GM19452 (cell line): ENCODE data around the gene LARGE2.

Experiments used
- ATAC-seq: cut with Tn5 transposase; IDR thresholded peaks from one replicate; pipeline ENCODE4 v1.9.1; 2021; ENCODE audit not compliant: unreplicated experiment

LARGE2 gene

DNA sequence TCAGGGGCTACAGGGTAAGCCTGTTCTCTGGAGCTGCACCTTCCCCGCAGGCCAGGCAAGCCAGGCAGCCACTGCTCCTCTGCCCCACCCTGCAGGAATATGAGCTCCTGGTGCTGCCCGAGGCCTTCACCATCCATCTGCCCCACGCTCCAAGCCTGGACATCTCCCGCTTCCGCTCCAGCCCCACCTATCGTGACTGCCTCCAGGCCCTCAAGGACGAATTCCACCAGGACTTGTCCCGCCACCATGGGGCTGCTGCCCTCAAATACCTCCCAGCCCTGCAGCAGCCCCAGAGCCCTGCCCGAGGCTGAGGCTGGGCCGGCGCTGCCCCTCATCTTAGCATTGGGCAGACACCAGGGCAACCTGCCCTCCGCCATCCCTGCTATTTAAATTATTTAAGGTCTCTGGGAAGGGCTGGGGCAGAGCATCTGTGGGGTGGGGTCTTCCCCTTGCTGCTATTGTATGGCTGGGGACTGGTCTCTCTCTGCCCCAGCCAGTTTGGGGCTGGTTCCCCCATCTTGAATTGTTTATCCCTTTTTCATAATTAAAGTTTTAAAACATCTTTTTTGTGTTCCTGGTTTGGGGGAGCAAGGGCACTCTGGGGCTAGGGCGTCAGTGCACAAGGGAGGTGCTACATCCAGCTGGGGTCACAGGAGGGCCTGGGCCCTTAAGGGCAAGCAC is 6.2 kb downstream of the LARGE2 start:
- no peak for ATAC-seq

DNA sequence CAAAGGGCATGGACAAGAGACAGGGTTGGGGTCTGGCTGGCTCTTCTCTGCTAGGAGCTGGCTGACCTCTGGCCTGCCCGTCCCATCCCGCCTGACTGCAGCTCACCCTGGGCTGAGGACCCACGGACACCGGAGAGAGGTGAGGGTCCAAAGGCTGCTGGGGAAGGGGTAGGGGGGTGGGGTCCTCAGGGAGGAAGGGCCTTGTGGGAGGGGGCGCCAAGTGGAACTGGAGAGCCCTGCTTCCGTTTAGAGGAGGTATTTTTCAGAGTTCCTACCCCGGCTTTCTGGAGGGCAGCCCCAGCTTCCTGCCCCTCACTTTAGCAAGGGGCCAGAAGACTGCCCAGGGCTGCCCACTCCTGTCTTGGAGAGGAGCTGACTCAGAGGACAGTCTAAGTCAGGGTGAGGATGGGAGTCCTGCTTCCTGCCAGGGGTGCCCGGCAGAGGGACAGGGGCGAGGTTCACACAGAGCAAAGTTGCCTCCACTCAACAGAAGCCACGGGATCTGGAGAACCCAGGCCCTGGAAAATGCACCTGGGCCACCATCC is 7.1 kb downstream of the LARGE2 start:
- ATAC-seq: no peak

DNA sequence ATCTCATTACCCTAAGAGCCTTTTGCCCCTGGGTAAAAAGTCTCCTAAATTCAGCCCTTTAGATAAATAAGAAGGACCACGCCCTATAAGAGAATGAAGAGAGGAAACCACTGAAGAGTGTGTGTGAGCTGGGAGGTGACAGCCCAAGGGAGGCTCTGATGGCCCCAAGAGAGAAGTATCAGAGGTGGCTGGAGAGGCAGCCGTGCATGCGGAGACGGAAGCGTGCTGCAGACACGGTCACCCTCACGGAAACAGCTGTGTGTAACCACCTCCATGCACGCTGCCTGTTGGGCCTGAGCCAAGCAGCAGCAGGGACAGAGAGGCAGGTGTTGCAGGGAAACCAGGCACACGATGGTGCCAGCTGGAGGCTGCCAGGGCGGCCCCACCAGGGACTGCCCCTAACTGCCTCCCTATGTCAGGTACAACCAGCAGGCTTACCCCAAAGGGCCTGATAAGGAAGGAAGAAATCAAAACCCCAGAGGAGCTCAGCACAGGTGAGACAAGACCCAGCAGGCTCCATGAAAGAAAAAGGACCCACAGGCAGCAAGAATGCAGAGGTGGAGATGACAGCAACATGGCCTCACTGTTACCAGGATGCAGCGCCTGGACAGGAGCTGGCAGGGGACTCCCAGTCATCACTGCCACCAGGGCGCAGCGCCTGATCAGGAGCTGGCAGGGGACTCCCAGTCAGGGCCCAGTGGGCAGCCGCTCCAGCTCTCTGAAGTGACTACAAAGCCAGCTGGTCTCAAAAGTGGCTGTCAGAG is 7.8 kb downstream of the LARGE2 start:
- peak; percentile 96 for ATAC-seq

DNA sequence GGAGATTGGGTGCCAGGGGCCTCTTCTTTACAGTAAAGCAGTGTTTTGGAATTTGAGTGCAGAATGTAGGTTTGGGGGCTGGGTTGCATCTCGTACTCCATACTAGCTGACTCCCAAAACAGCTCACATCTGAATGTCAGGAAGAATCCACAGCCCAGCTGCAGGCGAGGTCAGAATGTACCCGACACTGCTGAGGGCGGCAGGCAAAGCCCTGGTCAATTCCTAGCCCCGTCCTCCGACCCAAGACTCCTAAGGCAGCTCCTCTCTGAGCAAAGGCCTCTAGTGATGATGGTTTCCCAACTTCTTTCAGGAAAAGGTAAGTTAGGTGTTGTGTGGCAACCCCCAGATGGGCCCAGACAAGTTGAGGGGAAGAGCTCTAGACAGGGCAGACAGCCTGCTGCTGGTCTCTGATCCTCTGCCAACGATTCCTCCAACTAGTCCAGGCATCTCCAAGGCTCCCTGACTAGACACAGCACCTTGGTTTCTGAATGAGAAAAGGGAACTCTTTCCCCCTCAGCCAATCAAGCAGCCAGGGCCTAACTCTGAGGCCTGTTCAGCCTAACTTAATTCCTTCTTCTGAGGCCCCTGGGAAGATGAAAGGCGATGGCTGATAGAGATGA is 8.6 kb downstream of the LARGE2 start:
- ATAC-seq: no peak

DNA sequence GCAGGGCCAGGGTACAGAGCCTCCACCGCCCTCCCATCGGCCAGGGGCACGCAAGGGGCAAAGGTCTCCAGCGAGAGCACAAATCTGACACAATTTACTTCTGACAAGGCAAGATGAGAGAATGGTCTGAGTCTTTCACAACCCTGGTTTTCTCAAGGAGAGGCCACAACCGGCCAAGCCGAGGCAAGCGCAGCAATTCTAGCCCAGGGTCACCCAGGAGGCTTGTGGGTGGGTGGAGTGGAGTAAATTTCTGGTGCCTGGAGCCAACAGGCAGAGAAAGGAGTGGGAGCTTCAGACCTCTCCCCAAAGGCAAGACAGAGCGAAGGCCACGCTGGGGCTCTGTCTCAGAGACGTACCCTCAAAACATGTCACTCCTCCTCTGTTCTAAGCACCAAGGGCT is 9.3 kb downstream of the LARGE2 start:
- no peak for ATAC-seq

DNA sequence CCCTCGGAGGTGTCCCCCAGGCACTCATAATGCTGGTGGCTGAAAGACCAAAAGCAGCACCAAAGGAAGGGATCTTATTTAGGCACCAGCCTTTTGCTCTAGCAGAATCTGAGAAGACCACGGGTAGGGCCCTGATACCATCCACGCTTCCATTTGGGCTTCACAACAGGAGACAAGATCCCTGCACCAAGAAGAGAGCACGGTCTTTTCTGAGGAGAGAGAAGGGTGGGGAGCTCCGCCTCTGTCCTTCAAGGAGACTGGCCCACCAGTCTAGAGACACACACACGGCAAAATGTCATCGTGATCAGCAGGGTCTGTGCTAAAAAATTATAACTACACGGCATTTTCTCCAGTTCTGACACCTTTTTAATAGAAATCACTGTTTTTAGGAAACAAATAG is 9.8 kb downstream of the LARGE2 start:
- no peak for ATAC-seq

DNA sequence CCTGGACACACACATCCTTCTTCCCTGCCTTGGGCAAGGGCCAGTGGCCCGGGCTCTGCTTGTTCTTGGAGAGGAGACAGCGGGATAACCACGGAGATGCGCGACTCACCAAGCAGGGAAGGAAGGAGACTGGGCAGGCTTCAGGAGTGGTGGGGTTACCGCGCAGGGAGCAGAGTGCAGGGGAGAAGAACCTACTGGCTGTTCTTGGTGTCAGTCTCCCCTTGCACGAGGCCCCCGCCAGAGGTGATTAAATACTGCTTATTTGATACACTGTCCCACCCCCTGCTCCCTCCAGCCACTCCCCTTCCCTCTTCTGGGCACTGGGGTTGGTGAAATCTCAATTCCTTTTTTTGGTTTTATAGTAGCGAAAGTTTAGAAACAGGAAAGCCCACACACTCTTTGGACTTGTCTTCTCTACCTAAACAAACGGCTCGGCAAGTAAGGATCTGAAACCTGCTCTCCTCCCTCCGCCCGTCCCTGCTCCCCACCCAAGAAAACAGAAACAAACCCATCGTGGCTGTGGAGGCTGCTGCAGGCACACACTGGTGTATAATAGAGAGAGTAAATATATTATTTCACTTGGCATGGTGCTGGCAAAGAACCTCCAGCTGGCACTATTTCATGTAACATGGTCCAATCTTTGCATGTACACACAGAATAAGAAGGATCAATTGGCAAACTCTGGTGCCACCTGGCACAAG is 10.8 kb downstream of the LARGE2 start:
- no peak for ATAC-seq

DNA sequence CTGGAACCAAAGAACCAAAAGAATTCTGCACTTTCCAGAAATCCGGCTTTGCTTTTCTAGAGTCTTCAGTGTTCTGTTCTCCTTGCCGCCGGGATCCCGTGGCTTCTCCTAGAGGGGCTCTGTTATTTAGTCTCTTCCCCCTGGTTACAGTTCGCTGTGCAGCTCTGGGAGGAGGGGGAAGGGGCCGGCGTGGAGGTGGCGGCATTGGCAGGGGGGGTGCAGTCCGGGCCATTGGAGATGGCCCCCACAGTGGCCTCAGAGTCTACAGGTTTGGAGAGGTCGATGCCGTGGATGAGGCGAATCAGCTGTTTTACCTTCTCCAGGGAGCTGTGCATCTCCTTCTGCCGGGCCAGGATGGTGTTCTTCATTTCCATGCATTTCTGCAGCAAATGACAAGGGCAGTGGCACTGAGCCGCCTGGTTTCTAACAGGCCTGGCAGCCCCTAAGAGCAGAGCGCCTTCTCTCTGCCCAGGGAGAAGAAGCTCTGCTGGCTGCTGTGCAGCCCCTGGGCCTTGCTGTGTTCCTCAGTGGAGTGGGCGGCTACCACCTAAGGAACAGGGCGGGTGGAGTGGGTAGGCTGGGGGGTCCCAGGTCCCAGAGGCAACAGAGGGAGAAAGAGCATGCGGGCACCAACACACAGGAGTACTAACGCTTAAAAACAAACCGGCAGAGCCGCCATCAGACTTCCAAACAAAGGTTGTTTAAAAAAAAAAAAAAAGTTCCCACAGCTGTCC is 11.6 kb downstream of the LARGE2 start:
- no peak for ATAC-seq

DNA sequence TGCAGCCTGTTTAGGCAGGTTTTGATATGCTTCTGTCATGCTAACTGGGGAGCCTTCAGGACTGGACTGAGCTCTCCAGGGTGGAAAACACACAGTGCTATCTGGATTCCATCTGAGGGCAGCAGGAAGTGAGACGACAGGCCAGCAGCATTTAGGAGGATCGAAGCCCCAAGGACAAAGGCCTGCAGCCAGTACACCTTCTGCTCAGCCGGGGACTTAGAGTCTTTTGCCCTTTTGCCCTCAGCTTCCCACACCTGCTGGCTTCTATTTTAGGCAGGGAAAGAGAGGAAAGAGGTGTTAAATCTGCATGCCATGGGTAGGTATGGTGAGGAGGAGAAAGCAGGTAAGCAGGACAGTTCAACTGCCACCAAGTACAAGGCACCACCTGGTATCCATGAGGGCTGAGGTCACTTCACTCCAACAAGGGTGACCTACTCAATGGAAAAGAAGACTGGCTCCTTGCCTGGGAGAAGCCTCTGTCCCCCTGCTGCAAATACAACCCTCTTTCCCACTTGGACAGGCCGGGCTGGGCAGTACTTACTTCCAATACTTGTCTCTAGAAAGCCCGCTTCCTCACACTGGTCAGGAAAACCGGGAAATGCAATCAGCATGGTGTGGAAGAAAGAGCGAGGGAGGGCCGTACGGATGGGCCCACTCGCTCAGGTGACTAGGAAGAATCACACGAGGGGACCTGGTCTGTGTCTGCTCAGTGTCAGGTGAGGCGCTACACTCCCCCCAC is 12.3 kb downstream of the LARGE2 start:
- ATAC-seq: no peak

DNA sequence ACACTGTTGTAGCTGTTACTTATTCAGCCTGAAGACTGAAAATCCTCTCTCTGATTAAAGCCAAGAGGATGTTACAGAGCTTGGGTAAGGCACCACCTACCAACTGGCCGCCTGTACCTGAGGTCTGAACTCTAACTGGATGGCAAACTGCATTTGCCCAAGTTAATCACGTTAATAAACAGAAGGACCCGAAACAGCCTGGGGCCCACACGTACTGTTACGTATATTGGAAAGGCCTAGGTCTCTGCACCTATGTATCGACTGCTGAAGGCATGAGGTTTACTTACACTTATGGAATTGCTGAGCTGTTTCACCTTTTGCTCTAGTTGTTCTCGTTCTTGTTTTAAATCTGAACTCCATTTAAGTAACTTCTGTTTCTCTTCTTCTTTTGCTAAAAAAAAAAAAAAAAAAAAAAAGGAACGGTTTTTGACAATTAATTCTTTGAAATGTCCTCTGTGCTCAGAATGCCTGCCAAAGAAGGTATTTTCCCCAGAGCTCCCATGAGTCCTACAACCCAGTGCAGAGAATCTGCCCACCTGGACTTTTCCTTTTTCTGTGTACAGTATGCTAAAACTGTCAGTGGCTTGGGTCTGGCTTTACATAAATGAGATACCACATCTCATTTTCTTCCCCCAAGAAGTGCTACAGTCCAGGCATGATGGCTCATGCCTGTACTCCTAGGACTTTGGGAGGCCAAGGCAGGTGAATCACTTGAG is 13.1 kb downstream of the LARGE2 start:
- no peak for ATAC-seq

DNA sequence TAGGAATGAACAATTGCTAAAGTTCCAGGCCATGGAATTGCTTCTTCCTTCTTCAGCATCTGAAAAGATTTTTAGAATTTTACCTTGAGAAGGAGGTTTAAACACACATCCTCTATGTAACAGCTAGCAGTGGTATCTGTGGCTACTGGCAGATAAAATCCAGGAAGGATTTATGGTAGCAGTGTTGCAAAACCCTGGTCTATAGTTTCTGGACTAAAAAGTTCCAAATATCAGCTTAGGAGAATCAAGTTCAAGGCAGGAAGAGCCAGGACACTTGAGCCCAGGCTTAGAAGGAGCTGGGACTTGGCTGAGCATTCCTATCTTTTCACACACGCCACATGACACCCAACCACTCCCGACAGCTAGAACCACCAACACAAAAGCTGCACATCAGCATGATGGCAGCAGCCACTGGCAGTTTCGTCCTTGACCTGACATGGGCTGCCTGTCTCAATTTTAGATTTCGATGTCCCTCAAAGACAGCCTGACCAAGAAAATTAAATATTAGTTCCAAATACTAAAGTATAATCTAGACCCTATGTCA is 14.1 kb downstream of the LARGE2 start:
- no peak for ATAC-seq

DNA sequence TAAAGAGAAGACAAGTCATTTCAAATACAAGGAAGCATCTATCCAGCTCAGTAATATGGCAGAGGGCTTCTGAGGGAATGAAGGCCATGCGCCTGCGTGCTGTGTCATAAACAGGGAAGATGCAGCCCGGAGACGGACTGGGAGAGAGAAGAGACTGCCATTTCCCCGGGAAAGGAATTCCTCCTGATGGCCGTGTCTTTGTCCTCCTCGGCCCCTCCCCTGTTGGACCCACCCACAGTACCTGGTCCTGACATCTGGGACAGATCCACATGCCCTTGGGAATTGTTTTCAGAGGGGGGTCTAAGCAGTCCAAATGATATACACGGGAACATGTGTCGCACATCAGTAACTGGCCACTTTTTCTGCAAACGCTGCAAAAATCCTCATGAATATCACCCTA is 15.5 kb downstream of the LARGE2 start:
- ATAC-seq: no peak

DNA sequence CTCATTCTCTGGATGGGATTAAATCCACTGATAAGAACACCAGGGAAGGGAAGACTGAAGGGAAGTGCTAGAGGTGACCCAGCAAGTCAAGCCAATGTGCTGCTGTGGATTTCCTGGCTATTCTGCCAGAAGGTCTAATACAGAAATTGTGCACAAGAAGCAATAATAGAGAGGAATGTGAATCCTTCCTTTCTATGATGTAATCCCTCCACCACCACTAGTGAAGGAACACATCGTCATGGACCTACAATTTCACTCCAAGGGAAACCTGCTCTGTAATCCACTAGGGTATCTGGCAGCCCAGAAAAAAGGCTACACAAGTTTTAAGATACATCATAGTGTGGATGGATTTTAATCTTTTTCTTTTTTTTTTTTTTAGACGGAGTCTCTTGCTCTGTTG is 17.4 kb downstream of the LARGE2 start:
- ATAC-seq: no peak

DNA sequence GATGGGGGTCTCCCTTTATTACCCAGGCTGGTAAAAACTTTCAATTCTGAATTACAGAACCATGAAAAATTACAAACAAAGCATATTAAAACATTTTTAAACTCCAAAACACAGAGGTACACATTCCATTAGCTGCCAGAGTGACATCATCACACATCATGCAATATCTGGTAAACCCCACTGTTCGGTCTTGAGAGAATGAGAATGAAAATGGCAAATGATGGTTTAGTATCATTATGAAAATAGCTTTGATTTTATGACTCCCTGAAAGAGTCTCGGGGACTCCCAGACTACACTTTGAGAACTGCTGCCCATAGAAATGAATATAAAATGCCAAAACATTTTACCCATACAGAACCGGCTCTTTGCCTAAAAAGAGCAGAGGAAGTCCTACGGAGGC is 18.8 kb downstream of the LARGE2 start:
- ATAC-seq: no peak

DNA sequence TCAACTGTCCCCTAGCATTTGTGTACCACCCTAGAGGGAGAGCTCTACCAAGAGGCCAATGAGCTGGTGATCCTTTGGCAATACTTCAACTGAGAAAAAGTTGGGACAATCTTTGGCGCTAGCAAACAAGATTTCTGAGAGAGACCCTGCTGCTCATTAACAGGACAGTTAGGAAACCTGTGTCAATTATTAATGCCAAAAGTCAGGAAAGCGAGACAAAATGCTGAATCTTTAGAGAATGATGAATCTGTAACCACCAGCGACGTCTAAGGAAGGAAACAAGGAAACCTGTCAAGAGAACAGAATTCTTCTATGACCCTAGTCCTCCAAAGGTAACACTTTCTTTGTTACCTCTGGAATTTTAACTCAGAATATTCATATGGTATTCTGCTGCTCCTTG is 19.9 kb downstream of the LARGE2 start:
- no peak for ATAC-seq

DNA sequence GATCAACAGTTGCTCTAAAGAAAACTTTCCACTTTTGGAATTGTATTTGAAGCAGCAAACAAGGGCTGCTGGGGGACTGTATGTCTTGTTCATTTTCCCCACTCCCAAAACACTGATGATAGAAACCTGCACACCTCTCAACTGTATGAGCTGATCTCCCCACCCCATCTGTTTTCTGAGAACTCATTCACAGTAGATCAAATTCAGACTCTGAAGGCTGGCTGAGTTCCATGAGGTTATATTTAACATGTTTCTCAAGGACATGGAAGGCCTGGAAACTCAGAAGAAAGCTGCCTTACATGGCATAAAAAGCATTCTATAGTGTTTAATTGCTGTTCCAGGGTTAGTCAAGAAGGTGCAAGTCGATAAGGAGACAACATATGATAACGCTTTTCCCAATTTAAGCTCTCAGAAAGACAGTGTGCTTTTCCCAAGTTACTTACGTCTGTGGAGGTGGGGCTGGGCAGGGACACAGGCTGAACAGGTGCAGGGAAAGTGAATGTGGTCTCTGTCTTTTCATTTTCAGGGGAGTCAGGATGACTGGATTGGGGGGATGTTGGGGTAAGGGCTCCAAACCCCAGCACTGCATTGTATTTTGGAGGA is 23.0 kb downstream of the LARGE2 start:
- ATAC-seq: no peak

DNA sequence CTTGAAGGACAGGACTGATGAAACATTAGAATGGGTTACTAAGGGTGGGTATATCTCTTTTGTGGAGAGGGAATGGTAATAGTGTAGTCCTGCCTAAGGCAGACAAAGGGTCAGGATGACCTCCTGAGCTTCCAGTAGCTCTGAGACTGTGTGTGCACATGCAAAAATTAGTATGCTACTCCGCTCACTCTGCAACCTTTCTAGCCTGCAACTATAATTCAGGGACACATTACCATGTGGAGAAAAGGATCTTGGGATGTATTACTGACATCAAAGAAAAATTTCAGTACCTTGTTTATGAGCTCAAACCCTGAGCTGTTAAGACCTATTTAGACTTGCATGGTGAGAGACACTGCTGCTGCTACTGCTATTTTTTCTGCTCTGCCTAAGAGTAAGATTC is 25.4 kb downstream of the LARGE2 start:
- ATAC-seq: no peak

DNA sequence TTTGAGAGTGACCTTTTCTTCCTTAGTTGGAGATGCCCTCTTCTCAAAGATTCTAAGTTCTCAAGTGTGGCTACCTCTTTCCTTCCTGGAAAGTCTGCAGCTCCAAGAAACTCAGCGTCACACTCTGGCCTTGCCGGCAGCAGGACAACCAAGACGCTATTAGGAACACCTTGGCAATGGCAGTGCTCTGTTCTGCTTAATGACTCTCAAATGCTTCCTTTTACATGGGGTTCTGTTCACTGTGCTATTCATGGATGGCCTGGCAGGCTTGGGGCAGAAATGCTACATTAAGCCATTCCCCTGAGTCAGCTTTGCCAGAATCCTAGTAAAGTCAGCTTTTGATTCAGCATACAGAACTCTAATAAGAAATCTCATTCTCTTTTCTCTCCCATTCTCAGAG is 25.9 kb downstream of the LARGE2 start:
- no peak for ATAC-seq

DNA sequence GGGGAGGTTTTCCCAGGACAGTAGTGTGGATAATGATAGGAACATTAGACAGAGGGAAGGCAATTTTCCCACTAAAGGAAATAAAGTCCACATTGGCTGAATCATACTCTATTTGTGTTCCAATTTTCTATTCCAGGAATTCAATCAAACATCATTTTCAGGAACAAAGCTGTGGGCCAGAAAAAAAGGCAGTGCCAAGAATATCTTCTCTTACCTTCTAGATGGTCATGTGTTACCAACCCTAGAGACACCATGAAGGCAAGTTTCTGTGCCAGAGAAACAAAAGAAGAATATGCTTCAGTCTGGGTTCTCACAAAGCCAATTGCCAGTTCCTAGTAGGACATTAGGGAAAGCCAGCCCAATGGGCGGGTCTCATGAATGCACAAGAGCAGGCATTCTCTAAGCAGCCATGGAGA is 27.5 kb downstream of the LARGE2 start:
- ATAC-seq: no peak
